Renal cortex interstitium (tissue), 15 donors: Measurements from ENCODE around the gene AXL. TPM values are rescaled to one million over a fixed set of nuclear protein-coding genes. Genes with fewer than 3 reads are reported as not detected.
"Not testable (repeated sequence)": the region's sequence is repeated elsewhere in the genome, so short reads cannot be mapped to it uniquely, and the experiment has no call there.

Experiments
- DNase-seq, 11 donors: peaks; one replicate each; pipeline ENCODE4 v3.0.0-alpha.2; 2013; ENCODE audit warnings: low read depth in 9 of 11, low spot score in 4 of 11; ENCODE audit errors: extremely low read depth in 1 of 11
- long read RNA-seq, 16 experiments: transcript quantifications; one replicate each; lab custom pipeline, GENCODE V29; 2026
- polyA plus RNA-seq, 3 donors: library from polyadenylated mRNA; unstranded; fragments of 120-200 nt; gene quantifications; one replicate each; pipeline ENCODE4 v1.2.1, GENCODE V29; 2013; ENCODE audit not compliant: insufficient read length in 3 of 3

AXL gene
- polyA plus RNA-seq: 10 to 100 TPM; 31.6 to 37.6 (median 34.5) TPM
- long read RNA-seq, donor 1, full-length matches to known transcripts: 4 of 17 reads
- long read RNA-seq, donor 1, partial matches to known transcripts: 13 of 17 reads
- long read RNA-seq, donor 1, other reads (novel, unspliced or antisense): 0 of 17 reads
- long read RNA-seq, donor 2: 0 reads
- long read RNA-seq, donor 3, full-length matches to known transcripts: 1 of 7 reads
- long read RNA-seq, donor 3, partial matches to known transcripts: 6 of 7 reads
- long read RNA-seq, donor 3, other reads (novel, unspliced or antisense): 0 of 7 reads
- long read RNA-seq, donor 4, full-length matches to known transcripts: 5 of 11 reads
- long read RNA-seq, donor 4, partial matches to known transcripts: 6 of 11 reads
- long read RNA-seq, donor 4, other reads (novel, unspliced or antisense): 0 of 11 reads
- long read RNA-seq, donor 5, full-length matches to known transcripts: 8 of 32 reads
- long read RNA-seq, donor 5, partial matches to known transcripts: 24 of 32 reads
- long read RNA-seq, donor 5, other reads (novel, unspliced or antisense): 0 of 32 reads
- long read RNA-seq, donor 6, full-length matches to known transcripts: 5 of 5 reads
- long read RNA-seq, donor 6, partial matches to known transcripts: 0 of 5 reads
- long read RNA-seq, donor 6, other reads (novel, unspliced or antisense): 0 of 5 reads
- long read RNA-seq, donor 7, full-length matches to known transcripts: 1 of 23 reads
- long read RNA-seq, donor 7, partial matches to known transcripts: 22 of 23 reads
- long read RNA-seq, donor 7, other reads (novel, unspliced or antisense): 0 of 23 reads
- long read RNA-seq, donor 8, full-length matches to known transcripts: 4 of 77 reads
- long read RNA-seq, donor 8, partial matches to known transcripts: 73 of 77 reads
- long read RNA-seq, donor 8, other reads (novel, unspliced or antisense): 0 of 77 reads
- long read RNA-seq, donor 9, full-length matches to known transcripts: 3 of 20 reads
- long read RNA-seq, donor 9, partial matches to known transcripts: 17 of 20 reads
- long read RNA-seq, donor 9, other reads (novel, unspliced or antisense): 0 of 20 reads
- long read RNA-seq, donor 10, partial matches to known transcripts: 12 of 13 reads
- long read RNA-seq, donor 10, other reads (novel, unspliced or antisense): 0 of 13 reads
- long read RNA-seq, donor 11, full-length matches to known transcripts: 5 of 61 reads
- long read RNA-seq, donor 11, partial matches to known transcripts: 56 of 61 reads
- long read RNA-seq, donor 11, other reads (novel, unspliced or antisense): 0 of 61 reads
- long read RNA-seq, donor 12, partial matches to known transcripts: 13 of 13 reads
- long read RNA-seq, donor 12, other reads (novel, unspliced or antisense): 0 of 13 reads
- long read RNA-seq, donor 13, full-length matches to known transcripts: 3 of 9 reads
- long read RNA-seq, donor 13, partial matches to known transcripts: 6 of 9 reads
- long read RNA-seq, donor 13, other reads (novel, unspliced or antisense): 0 of 9 reads
- long read RNA-seq, donor 14, full-length matches to known transcripts: 3 of 3 reads
- long read RNA-seq, donor 14, partial matches to known transcripts: 0 of 3 reads
- long read RNA-seq, donor 14, other reads (novel, unspliced or antisense): 0 of 3 reads
- long read RNA-seq, donor 15, partial matches to known transcripts: 36 of 36 reads
- long read RNA-seq, donor 15, other reads (novel, unspliced or antisense): 0 of 36 reads
- long read RNA-seq, donor 16, full-length matches to known transcripts: 10 of 45 reads
- long read RNA-seq, donor 16, partial matches to known transcripts: 35 of 45 reads
- long read RNA-seq, donor 16, other reads (novel, unspliced or antisense): 0 of 45 reads

GRCh38 chr19:41218615-41219507 is at the start of gene AXL:
Gene AXL, plus strand, starts transcription at chr19:41219223. Its CDS starts 170 bp downstream, at chr19:41219393.
- peak in 9 of 11 donors; percentile 52 to 81 (median 75) for DNase-seq

GRCh38 chr19:41172297-41173164 is 46.5 kb upstream of the AXL start:
- no peak for DNase-seq

GRCh38 chr19:41174297-41174928 is 44.6 kb upstream of the AXL start:
- DNase-seq: no peak

- peak in 2 of 11 donors; percentile 8 to 35 for DNase-seq
Measured at GRCh38 chr19:41175801-41176777, 42.9 kb upstream of the AXL start.

GRCh38 chr19:41180173-41180572 is 38.9 kb upstream of the AXL start:
- not testable (repeated sequence) for DNase-seq

- no peak for DNase-seq
Measured at GRCh38 chr19:41186971-41187883, 31.8 kb upstream of the AXL start.

GRCh38 chr19:41187884-41188279 is 31.1 kb upstream of the AXL start:
- no peak for DNase-seq

GRCh38 chr19:41189425-41190065 is 29.5 kb upstream of the AXL start:
- DNase-seq: peak in 3 of 11 donors; percentile 20 to 41 (median 22)

- no peak for DNase-seq
Measured at GRCh38 chr19:41192574-41193429, 26.2 kb upstream of the AXL start, which contains the start of gene CYP2S1. Gene CYP2S1, plus strand, starts transcription at chr19:41193219. Its CDS starts 46 bp downstream, at chr19:41193265.

- DNase-seq: no peak
Measured at GRCh38 chr19:41193430-41194156, 25.4 kb upstream of the AXL start.

GRCh38 chr19:41194157-41194552 is 24.9 kb upstream of the AXL start:
- DNase-seq: no peak
